ENCODE results near the gene FOXN3. TPM values are rescaled to one million over a fixed set of nuclear protein-coding genes. Genes with fewer than 3 reads are reported as not detected.
A peak's percentile ranks its signal among the peaks of the same experiment; 100 is the strongest.

FOXN3 gene
- polyA plus RNA-seq, 3 donors = 38.7 to 57.4 (median 42.0) TPM

GRCh38 chr14:89428546-89429198, 11.6 kb upstream of the FOXN3 start:
- intact Hi-C loops (cut with micrococcal nuclease) = no loop called here
- peaks cover 89% of the 10 kb centered on the region for H3K79me2 ChIP-seq (ENCODE audit: insufficient read depth, low read length)
- H3K9me3 ChIP-seq (replicated peaks in 1 of 2; ENCODE audit: control insufficient read depth in 1 of 2, insufficient read depth in 1 of 2, low read length in 2 of 2) = no peaks in the 10 kb centered on the region
- no peaks in the 10 kb centered on the region for H4K20me1 ChIP-seq (ENCODE audit: insufficient read depth, low read length)
- H3K27ac ChIP-seq (ENCODE audit: low read depth in 1 of 2, low read length in 2 of 2) = peak overlapping the region; percentile 26 to 98
- no peaks in the 10 kb centered on the region for H3K9me3 Mint-ChIP-seq
- H3K4me1 ChIP-seq (ENCODE audit: control insufficient read depth in 1 of 2, insufficient read depth in 2 of 2, low read length in 2 of 2) = peaks cover 34 to 61% of the 10 kb centered on the region in 2 donors
- H3K9ac ChIP-seq (ENCODE audit: insufficient read depth, low read length, poor library complexity, severe bottlenecking) = peak overlapping the region; percentile 72
- peaks cover 6 to 19% of the 10 kb centered on the region in 2 donors for H3K36me3 Mint-ChIP-seq
- peak overlapping the region in 6 of 7 donors; percentile 61 to 98 (median 94) for H3K27ac Mint-ChIP-seq
- H3K4me2 ChIP-seq (replicated peaks; ENCODE audit: extremely low read depth, low read length, poor library complexity, severe bottlenecking) = peak overlapping the region; percentile 80
- no peak overlapping the region for H3K4me3 ChIP-seq (replicated peaks in 1 of 3; ENCODE audit: low read depth in 2 of 3, low read length in 3 of 3)
- DNase-seq = no peak
- peaks cover 0 to 2% (median 1%) of the 10 kb centered on the region in 3 donors for H3K27me3 Mint-ChIP-seq (ENCODE audit: low read depth in 3 of 3)
- no peak overlapping the region for H3K4me3 Mint-ChIP-seq
- H3K27me3 ChIP-seq (ENCODE audit: control insufficient read depth in 2 of 2, insufficient read depth in 2 of 2, low read length in 2 of 2) = no peaks in the 10 kb centered on the region
- peaks cover 57% of the 10 kb centered on the region for H3K4me1 Mint-ChIP-seq
- peak overlapping the region; percentile 77 for H2AFZ ChIP-seq (ENCODE audit: insufficient read depth, low read depth, low read length, poor library complexity, severe bottlenecking)
- H3K36me3 ChIP-seq (replicated peaks in 1 of 2; ENCODE audit: control insufficient read depth in 1 of 2, insufficient read depth in 2 of 2, low read length in 2 of 2) = no peaks in the 10 kb centered on the region
- no peak for TF ChIP-seq CTCF (IDR thresholded peaks at IDR 0.05)
- WGBS (ENCODE audit: insufficient coverage) = 83% methylated on average over 16 of the region's 17 CpGs

- Histone ChIP-seq H3K79me2 (ENCODE audit: insufficient read depth, low read length) (peaks cover 95% of the 10 kb centered on the region), H3K27ac (ENCODE audit: low read depth in 1 of 2, low read length in 2 of 2) (peak overlapping the region in 1 of 2 donors; percentile 98), H3K4me3 (replicated peaks in 1 of 3; ENCODE audit: low read depth in 2 of 3, low read length in 3 of 3) (no peak overlapping the region), H4K20me1 (ENCODE audit: insufficient read depth, low read length) (no peaks in the 10 kb centered on the region), H3K27me3 (ENCODE audit: control insufficient read depth in 2 of 2, insufficient read depth in 2 of 2, low read length in 2 of 2) (no peaks in the 10 kb centered on the region), H3K9me3 (replicated peaks in 1 of 2; ENCODE audit: control insufficient read depth in 1 of 2, insufficient read depth in 1 of 2, low read length in 2 of 2) (no peaks in the 10 kb centered on the region), H3K9ac (ENCODE audit: insufficient read depth, low read length, poor library complexity, severe bottlenecking) (no peak overlapping the region), H3K4me2 (replicated peaks; ENCODE audit: extremely low read depth, low read length, poor library complexity, severe bottlenecking) (no peak overlapping the region), H3K4me1 (ENCODE audit: control insufficient read depth in 1 of 2, insufficient read depth in 2 of 2, low read length in 2 of 2) (peaks cover 34 to 61% of the 10 kb centered on the region in 2 donors), H2AFZ (ENCODE audit: insufficient read depth, low read depth, low read length, poor library complexity, severe bottlenecking) (no peak overlapping the region), H3K36me3 (replicated peaks in 1 of 2; ENCODE audit: control insufficient read depth in 1 of 2, insufficient read depth in 2 of 2, low read length in 2 of 2) (no peaks in the 10 kb centered on the region)
- peaks cover 57% of the 10 kb centered on the region for H3K4me1 Mint-ChIP-seq
- peaks cover 6 to 15% of the 10 kb centered on the region in 2 donors for H3K36me3 Mint-ChIP-seq
- no peak for TF ChIP-seq CTCF (IDR thresholded peaks at IDR 0.05)
- intact Hi-C loops (cut with micrococcal nuclease) = no loop called here
- DNase-seq = no peak
- 50% methylated on average over 2 of the region's 2 CpGs for WGBS (ENCODE audit: insufficient coverage)
- no peak overlapping the region for H3K4me3 Mint-ChIP-seq
- no peaks in the 10 kb centered on the region for H3K9me3 Mint-ChIP-seq
- peaks cover 0 to 2% (median under 1%) of the 10 kb centered on the region in 3 donors for H3K27me3 Mint-ChIP-seq (ENCODE audit: low read depth in 3 of 3)
- peak overlapping the region in 5 of 7 donors; percentile 28 to 67 (median 61) for H3K27ac Mint-ChIP-seq
These were observed 11.1 kb upstream of the FOXN3 start for GRCh38 chr14:89428173-89428523.

All from CD14-positive monocyte (primary cell).